SHP77 (cell line): ENCODE measurements around the gene HIVEP3.

Source experiments
- DNase-seq, 2 experiments: peaks; one replicate each; lab custom pipeline; 2025; lab: John Stamatoyannopoulos, UW

HIVEP3 gene

GRCh38 chr1:41682845-41683625, 235.7 kb downstream of the HIVEP3 start:
- no peak for DNase-seq

- no peak for DNase-seq
Observed at GRCh38 chr1:41682149-41682548, 236.6 kb downstream of the HIVEP3 start.

GRCh38 chr1:41681331-41682098, 237.2 kb downstream of the HIVEP3 start:
- DNase-seq, result no peak

- no peak for DNase-seq
Observed at GRCh38 chr1:41679994-41680393, 238.7 kb downstream of the HIVEP3 start.

- DNase-seq, result no peak
Observed at GRCh38 chr1:41679531-41679930, 239.2 kb downstream of the HIVEP3 start.

GRCh38 chr1:41678111-41678878, 240.4 kb downstream of the HIVEP3 start:
- DNase-seq, result no peak

- DNase-seq, result no peak
Observed at GRCh38 chr1:41677620-41678019, 241.1 kb downstream of the HIVEP3 start.

GRCh38 chr1:41675401-41675800, 243.3 kb downstream of the HIVEP3 start:
- no peak for DNase-seq

- no peak for DNase-seq
Observed at GRCh38 chr1:41674522-41674921, 244.2 kb downstream of the HIVEP3 start.

GRCh38 chr1:41673806-41674205, 244.9 kb downstream of the HIVEP3 start:
- DNase-seq, result no peak

GRCh38 chr1:41673378-41673777, 245.3 kb downstream of the HIVEP3 start:
- no peak for DNase-seq

GRCh38 chr1:41672641-41673361, 245.9 kb downstream of the HIVEP3 start:
- DNase-seq, result no peak

- DNase-seq, result no peak
Observed at GRCh38 chr1:41672173-41672572, 246.5 kb downstream of the HIVEP3 start.

GRCh38 chr1:41671116-41671755, 247.5 kb downstream of the HIVEP3 start:
- DNase-seq, result no peak

GRCh38 chr1:41670217-41670957, 248.3 kb downstream of the HIVEP3 start:
- no peak for DNase-seq

GRCh38 chr1:41668967-41669366, 249.8 kb downstream of the HIVEP3 start:
- DNase-seq, result no peak

- DNase-seq, result no peak
Observed at GRCh38 chr1:41668054-41668660, 250.6 kb downstream of the HIVEP3 start.

- no peak for DNase-seq
Observed at GRCh38 chr1:41666981-41667631, 251.6 kb downstream of the HIVEP3 start.
